GM12872 (cell line): ENCODE data around the gene AGR3.

Experiments
- CTCF ChIP-seq: IDR thresholded peaks from 3 replicates; pipeline ENCODE4 v1.5.1; 2011; ENCODE audit warnings: low read depth, mild to moderate bottlenecking, low read length, moderate library complexity; ENCODE audit not compliant: insufficient read depth

Gene AGR3

GRCh38 chr7:16875861-16876260 is 5.9 kb downstream of the AGR3 start:
- no peak for TF ChIP-seq CTCF

- no peak for TF ChIP-seq CTCF
Measured at GRCh38 chr7:16874066-16874465, 7.7 kb downstream of the AGR3 start.

GRCh38 chr7:16867328-16867727 is 14.5 kb downstream of the AGR3 start:
- TF ChIP-seq CTCF, result no peak

- TF ChIP-seq CTCF, result no peak
Measured at GRCh38 chr7:16851829-16852228, 30.0 kb downstream of the AGR3 start.

- no peak for TF ChIP-seq CTCF
Measured at GRCh38 chr7:16850614-16851466, 30.9 kb downstream of the AGR3 start.

GRCh38 chr7:16849296-16850148 is 32.3 kb downstream of the AGR3 start:
- TF ChIP-seq CTCF, result no peak

- TF ChIP-seq CTCF, result no peak
Measured at GRCh38 chr7:16847381-16847860, 34.4 kb downstream of the AGR3 start.
